HG02840 (cell line): ENCODE results near the gene ASZ1.

ENCODE experiments used
- ATAC-seq: cut with Tn5 transposase; IDR thresholded peaks from one replicate; pipeline ENCODE4 v1.9.1; 2021; ENCODE audit warnings: mild to moderate bottlenecking, moderate library complexity, moderate number of reproducible peaks; ENCODE audit not compliant: unreplicated experiment, low FRiP score

The ASZ1 gene

GRCh38 chr7:117405519-117405918, 21.8 kb downstream of the ASZ1 start:
- ATAC-seq, result no peak

GRCh38 chr7:117403737-117404136, 23.6 kb downstream of the ASZ1 start:
- no peak for ATAC-seq

GRCh38 chr7:117402109-117402508, 25.2 kb downstream of the ASZ1 start:
- no peak for ATAC-seq

- ATAC-seq, result no peak
Measured at GRCh38 chr7:117401293-117402002, 25.8 kb downstream of the ASZ1 start.

GRCh38 chr7:117399820-117400422, 27.4 kb downstream of the ASZ1 start:
- ATAC-seq, result no peak

GRCh38 chr7:117395743-117396142, 31.6 kb downstream of the ASZ1 start:
- ATAC-seq, result no peak

- no peak for ATAC-seq
Measured at GRCh38 chr7:117393781-117394180, 33.5 kb downstream of the ASZ1 start.

- ATAC-seq, result no peak
Measured at GRCh38 chr7:117389871-117390270, 37.4 kb downstream of the ASZ1 start.

- ATAC-seq, result no peak
Measured at GRCh38 chr7:117386110-117386706, 41.1 kb downstream of the ASZ1 start.

- no peak for ATAC-seq
Measured at GRCh38 chr7:117385363-117386109, 41.8 kb downstream of the ASZ1 start.

- no peak for ATAC-seq
Measured at GRCh38 chr7:117384688-117385362, 42.5 kb downstream of the ASZ1 start.

- no peak for ATAC-seq
Measured at GRCh38 chr7:117383483-117384189, 43.7 kb downstream of the ASZ1 start.

GRCh38 chr7:117383046-117383445, 44.2 kb downstream of the ASZ1 start:
- ATAC-seq, result no peak

- no peak for ATAC-seq
Measured at GRCh38 chr7:117381362-117381761, 45.9 kb downstream of the ASZ1 start.

GRCh38 chr7:117375380-117375779, 51.9 kb downstream of the ASZ1 start:
- no peak for ATAC-seq

- ATAC-seq, result no peak
Measured at GRCh38 chr7:117372073-117372472, 55.2 kb downstream of the ASZ1 start.

GRCh38 chr7:117364339-117365080, 62.8 kb downstream of the ASZ1 start:
- no peak for ATAC-seq

GRCh38 chr7:117362294-117362888, 64.9 kb downstream of the ASZ1 start:
- no peak for ATAC-seq

- ATAC-seq, result no peak
Measured at GRCh38 chr7:117350027-117350426, 77.3 kb downstream of the ASZ1 start.
